NCI-H187 (cell line): ENCODE data around the gene P4HTM.

Source experiments
- DNase-seq, 2 experiments: peaks; one replicate each; lab custom pipeline; 2025; lab: John Stamatoyannopoulos, UW

P4HTM gene

GRCh38 chr3:49023775-49024174 is 33.7 kb downstream of the P4HTM start:
- no peak for DNase-seq

- DNase-seq, result no peak
These were observed 34.4 kb downstream of the P4HTM start for GRCh38 chr3:49024449-49024848.

DNA sequence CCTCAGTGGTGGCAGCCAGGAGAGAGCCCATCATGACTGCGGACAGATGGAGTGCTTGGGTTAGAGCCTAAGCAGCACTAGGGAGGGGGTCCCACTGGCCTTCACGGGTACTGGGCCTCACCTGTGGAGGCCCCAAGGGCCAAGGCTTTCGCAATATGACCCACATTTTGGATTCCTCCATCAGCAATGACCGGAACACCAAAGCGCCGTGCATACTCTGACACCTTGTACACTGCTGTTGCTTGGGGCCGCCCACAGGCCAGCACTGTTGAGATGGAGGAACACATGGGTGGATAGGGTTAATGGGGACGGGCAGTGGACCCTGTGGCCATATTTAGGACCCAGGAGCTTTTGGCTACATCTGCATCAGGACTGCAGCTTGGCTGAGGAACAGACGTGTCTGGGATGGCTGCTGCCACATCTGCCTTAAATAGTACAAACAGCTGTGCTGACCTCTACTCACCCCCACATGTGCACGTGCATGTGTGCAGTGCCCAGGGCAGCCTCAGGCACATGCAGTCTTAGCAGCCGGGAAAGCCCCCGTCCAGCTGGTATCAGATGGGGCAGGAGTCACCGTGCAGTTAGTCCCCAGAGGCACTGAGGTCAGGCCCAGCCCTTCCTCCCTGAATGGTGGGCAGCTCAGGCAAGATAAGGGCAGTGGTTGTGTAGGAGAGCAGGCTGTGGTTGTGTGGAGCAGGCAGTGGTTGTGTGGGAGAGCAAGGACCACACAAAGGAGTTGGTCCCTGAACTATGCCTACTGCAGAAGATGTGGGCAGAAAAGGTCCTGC is 35.2 kb downstream of the P4HTM start:
- no peak for DNase-seq

GRCh38 chr3:49025793-49026520 is 35.9 kb downstream of the P4HTM start:
- DNase-seq, result no peak

DNA sequence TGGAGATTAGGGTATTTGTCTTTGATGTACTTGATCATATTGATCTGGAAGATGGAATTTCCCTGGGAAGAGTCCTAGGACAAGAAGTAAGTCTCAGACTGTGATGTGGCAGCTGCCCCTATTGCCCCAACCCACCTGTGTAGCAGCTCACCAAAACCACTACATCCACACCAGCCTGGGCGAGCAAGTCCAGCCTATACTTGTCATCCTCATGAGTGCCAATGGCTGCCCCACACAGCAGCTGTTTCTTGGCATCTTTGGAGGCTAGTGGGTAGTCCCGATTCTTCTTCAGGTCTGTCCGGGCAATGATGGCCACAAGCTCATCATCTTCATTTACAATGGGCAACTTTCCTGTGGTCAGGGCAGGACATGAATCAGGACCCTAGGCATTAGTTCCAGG is 36.5 kb downstream of the P4HTM start:
- DNase-seq, result no peak

DNA sequence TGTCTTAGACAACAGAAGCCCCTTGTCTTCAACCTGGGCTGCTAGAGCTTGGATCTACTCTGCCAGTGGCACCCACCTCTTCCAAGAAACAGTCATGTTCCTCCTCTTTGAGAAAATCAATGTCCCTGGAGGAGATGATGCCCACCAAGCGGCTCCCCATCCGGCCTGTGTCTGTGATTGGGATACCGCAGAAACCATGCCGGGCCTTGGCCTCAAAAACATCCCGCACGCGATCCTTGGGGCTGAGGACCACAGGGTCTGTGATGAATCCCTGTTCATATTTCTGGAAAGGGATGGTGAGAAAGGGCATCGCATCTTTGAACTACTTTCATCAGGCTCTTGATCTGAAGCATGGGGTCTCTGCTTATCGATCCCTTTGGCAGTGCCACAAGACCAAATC is 37.6 kb downstream of the P4HTM start:
- no peak for DNase-seq

- no peak for DNase-seq
These were observed 38.2 kb downstream of the P4HTM start for GRCh38 chr3:49028298-49028672.

DNA sequence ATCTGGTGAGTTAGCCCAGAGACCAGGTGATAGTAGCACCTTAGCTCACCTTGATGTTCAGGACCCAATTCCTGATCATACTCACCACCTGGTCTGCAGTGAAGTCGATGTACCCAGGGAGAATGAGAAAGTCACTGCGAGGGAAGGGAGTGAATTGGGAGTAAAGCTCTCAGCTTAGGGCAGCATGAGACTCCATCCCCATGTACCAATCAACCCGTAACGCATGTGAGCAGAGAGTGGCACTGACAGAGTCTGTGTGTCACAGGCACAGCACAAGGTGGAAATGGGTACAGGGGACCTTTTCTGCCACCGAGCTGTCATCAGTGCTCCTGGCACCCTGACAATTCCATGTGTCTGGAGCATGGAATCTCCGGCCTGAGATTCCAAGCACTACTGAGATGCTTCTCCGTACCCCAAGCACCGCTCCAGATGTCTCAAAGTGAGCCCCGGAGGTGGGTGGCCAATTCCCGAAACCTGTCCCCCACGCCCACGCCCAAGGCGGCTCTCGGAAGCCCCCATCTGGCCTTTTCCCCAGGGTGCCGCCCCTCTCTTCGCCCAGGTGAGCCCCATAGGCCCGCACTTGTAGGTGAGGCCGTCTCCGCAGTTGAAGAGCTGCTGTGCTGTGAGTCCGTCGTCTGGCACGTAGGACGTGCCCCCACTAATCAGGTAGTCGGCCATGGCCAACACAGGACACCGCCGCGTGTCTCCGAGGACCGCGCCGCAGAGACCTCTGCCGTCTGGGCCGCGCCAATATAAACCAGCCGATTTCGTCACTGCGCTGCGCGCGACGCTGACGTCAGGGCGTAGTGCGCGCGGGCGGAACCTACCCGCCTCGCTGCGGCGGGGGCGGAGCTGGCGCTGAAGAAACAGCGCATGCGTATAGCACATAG is 38.9 kb downstream of the P4HTM start, which contains the start of gene IMPDH2:
TSS of gene IMPDH2 (minus strand) at position 726 of the 890 bp plus-strand sequence. CDS start at position 678, 48 bp downstream.
- peak; percentile 59 to 71 for DNase-seq

- DNase-seq, result no peak
These were observed 39.5 kb downstream of the P4HTM start for GRCh38 chr3:49029563-49029884.

DNA sequence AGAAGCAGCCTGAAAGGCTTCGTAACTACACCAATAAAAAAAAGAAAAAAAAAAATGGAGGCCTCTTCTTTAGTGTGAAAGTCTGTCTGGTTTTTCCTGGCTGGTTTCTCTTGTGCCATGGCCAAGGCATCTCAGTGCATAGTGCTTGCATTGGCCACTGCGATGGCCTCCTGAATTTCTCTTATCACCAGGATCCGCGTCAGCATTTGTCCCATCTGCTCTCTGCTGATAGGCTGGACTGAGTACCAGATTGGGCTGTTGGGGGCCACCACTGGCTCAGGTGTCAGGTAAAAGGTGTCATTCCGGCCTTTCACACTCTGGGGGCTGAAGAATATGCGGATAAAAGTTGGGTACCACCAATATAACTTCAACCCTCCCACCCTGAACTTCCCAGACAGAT is 40.3 kb downstream of the P4HTM start:
- DNase-seq, result no peak

DNA sequence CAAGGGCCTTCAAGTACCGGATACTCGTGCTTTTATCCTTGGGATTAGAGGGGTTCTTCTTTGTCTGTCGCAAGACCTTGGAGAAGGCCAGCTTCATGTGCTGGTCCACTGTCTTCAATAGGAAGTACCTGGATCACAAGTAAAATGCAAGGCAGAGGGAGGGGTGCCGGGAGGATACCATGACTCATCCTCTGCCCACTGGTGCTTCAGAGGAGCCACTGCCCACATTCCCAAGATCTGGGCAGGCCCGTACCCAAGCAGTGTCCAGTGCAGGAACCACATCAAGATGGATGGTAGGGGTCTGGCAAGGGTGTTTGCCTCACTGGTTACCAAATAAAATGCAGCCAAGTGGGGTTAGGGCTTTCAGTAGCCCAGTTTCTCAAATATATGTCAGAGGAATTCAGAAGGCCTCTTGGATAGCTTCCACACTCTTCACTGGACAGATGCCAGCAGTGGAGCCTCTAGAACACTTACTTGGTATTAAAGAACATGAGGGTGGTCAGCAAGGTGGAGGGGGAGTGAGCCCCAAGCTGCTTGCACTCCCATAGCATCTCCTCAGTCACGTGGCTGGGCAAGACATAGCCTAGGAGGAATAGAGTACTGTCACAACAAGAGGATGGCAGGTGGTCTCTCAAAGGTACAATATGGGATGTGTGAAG is 42.7 kb downstream of the P4HTM start:
- no peak for DNase-seq

DNA sequence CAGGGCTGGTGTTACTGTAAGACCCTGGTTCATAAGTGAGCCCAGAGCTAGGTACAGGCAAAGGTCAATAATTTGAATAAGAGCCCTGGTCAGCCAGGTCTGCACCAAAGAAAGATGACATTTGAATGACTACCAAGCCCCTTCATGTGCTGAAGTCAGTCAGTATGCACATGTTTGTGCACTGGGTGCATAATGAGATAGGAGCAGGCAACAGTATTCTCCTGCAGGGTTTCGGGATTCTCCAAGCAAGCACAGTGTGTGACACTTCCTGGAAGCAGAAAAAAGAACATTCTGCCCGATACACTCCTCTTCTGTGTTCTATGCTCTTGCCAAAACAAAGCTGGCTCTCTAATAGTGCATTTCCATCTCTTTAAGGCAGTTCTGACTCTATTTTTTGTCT is 44.6 kb downstream of the P4HTM start:
- DNase-seq, result no peak

DNA sequence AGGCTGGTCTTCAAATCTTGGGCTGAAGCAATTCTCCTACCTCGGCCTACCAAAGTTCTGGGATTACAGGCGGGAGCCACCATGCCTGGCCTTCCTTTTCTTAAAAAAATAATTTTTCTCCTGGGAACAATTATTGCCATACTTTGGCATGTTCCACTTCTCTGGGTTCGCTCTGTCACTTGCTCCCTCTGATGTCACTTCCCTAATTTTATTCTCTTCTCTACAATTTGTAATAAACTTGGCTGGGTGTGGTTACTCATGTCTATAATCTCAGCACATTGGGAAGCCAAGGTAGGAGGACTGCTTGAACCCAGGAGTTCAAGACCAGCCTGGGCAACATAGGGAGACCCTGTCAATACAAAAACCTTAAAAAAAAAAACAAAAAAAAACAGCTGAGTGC is 45.2 kb downstream of the P4HTM start:
- DNase-seq, result no peak

- no peak for DNase-seq
These were observed 63.5 kb downstream of the P4HTM start for GRCh38 chr3:49053543-49053942.

DNA sequence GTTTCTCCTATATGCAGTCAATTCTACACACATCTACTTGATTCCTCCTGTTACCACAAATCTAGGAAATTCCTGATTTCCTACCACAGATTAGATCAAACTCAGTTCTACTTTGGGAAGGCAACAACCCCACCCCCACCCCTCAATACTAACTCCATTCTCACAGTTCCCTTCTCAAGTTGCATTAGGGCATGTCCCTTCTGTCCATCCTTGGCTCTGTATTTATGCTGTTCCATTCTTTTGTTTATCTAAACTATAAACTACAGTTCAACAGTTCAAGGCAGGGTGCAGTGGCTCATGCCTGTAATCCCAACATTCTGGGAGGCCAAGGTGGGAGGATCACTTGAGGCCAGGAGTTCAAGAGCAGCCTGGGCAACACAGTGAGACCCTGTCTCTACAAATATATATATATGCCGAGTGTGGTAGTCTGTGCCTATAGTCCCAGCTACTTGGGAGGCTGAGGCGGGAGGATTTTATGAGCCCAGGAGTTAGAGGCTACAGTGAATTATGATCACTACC is 64.4 kb downstream of the P4HTM start:
- no peak for DNase-seq
